Pancreas (tissue), 10 donors: ENCODE data around the gene CD58. TPM values are rescaled to one million over a fixed set of nuclear protein-coding genes. Genes with fewer than 3 reads are reported as not detected.
"Not testable (repeated sequence)": the region's sequence is repeated elsewhere in the genome, so short reads cannot be mapped to it uniquely, and the experiment has no call there.

Source experiments
- ATAC-seq, 4 donors: fragments of 200-7000 bp; cut with Tn5 transposase; one replicate each; pipeline versions ENCODE4 v1.8.0 to v1.9.1; 2020; ENCODE audit warnings: mild to moderate bottlenecking in 4 of 4, moderate library complexity in 4 of 4
- DNase-seq, 6 donors: peaks; one replicate each; pipeline ENCODE4 v3.0.0-alpha.2; 2020
- FAIRE-seq: peaks from 2 replicates; lab custom pipeline; 2012; peaks lifted over from hg19 to GRCh38; lab: Jason Lieb, UNC
- H3K27ac ChIP-seq, 4 donors: fragments of 200-600 bp; sonication (generic); 1 replicate in 3 of 4; 2 replicates in 1 of 4; pipeline versions ENCODE4 v1.5.0 to v1.8.0; 2020
- H3K27me3 ChIP-seq, 4 donors: fragments of 200-600 bp; one replicate each; pipeline ENCODE4 v1.8.0; 2021
- H3K36me3 ChIP-seq, 3 donors: fragments of 200-600 bp; sonication (generic) in 1 of 3; one replicate each; pipeline versions ENCODE4 v1.5.0 to v1.8.0; 2020 to 2021
- H3K4me1 ChIP-seq, 3 donors: fragments of 200-600 bp; one replicate each; pipeline ENCODE4 v1.8.0; 2021
- H3K4me3 ChIP-seq, 4 donors: fragments of 200-600 bp; sonication (generic) in 2 of 4; one replicate each; pipeline versions ENCODE4 v1.5.0 to v1.8.0; 2020 to 2021
- H3K9me3 ChIP-seq, 4 donors: fragments of 200-600 bp; one replicate each; pipeline ENCODE4 v1.8.0; 2021
- WGBS, 2 donors: extraction: QIAGEN DNeasy Blood & Tissue Kit; methylation state at CpG; one replicate each; pipeline ENCODE4 v1.1.7; 2013; 5-methylcytosine and 5-hydroxymethylcytosine counted together
- intact Hi-C, 3 donors: fragments of 100-400 bp; cut with DNase I; formaldehyde crosslinking; loops; one replicate each; pipeline versions ENCODE4 v1.11.1 to v1.14.2; 2022
- polyA plus RNA-seq, 2 donors: library from polyadenylated mRNA; stranded (reverse); fragments of 200-250 nt; gene quantifications; one replicate each; pipeline ENCODE4 v1.2.3, GENCODE V29; 2013
- total RNA-seq, 6 donors: library from RNA; stranded (reverse); fragmentation: NEBNext Ultra II Directional in 4 of 6; extraction: Animal tissue kit (Norgen Biotek cat#: 25700) in 4 of 6; gene quantifications; one replicate each; pipeline versions ENCODE4 v1.2.1 to v1.2.4, GENCODE V29; 2021 to 2023
- TF ChIP-seq, protein P1 (sequence below), 4 donors: fragments of 200-600 bp; sonication (generic) in 3 of 4; IDR thresholded peaks; one replicate each; pipeline versions ENCODE4 v1.5.0 to v1.8.0; 2021; ENCODE audit warnings: antibody characterized with exemption in 4 of 4
- donor health status: healthy with polysubstance abuse.
- donor health status: DM: no; HTN: no; CAD: no; lungs with moderate emphysema.
- donor health status: DM: no; HTN: no; CAD: no.
- donor health status: control.
- donor health status: control.
- donor health status: Bipolar disorder and iron deficiency.
- donor health status: DM: yes; HTN: yes; CAD: no.
- donor health status: DM: no; HTN: no; CAD: no.
- donor health status: DM: no; HTN: no; CAD: no.
- donor health status: DM: yes; HTN: yes; CAD: no.

Gene CD58
- total and polyA plus RNA-seq, 8 donors, result 1.7 to 9.1 (median 4.0) TPM

GRCh38 chr1:116595946-116596741 is 25.3 kb upstream of the CD58 start:
- WGBS, 2 donors, result 15 to 16% methylated on average over 8 of the region's 8 CpGs
- H3K27ac ChIP-seq, H3K4me1 ChIP-seq, H3K9me3 ChIP-seq, H3K36me3 ChIP-seq, FAIRE-seq, H3K4me3 ChIP-seq, H3K27me3 ChIP-seq, intact Hi-C loops: not testable (repeated sequence)
- peak in 2 of 6 donors; percentile 31 to 34 for DNase-seq
- ATAC-seq, result peak; percentile 78 to 93 (median 86)
- TF ChIP-seq, protein P1, sequence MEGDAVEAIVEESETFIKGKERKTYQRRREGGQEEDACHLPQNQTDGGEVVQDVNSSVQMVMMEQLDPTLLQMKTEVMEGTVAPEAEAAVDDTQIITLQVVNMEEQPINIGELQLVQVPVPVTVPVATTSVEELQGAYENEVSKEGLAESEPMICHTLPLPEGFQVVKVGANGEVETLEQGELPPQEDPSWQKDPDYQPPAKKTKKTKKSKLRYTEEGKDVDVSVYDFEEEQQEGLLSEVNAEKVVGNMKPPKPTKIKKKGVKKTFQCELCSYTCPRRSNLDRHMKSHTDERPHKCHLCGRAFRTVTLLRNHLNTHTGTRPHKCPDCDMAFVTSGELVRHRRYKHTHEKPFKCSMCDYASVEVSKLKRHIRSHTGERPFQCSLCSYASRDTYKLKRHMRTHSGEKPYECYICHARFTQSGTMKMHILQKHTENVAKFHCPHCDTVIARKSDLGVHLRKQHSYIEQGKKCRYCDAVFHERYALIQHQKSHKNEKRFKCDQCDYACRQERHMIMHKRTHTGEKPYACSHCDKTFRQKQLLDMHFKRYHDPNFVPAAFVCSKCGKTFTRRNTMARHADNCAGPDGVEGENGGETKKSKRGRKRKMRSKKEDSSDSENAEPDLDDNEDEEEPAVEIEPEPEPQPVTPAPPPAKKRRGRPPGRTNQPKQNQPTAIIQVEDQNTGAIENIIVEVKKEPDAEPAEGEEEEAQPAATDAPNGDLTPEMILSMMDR (IDR thresholded peaks at IDR 0.05), result peak in 3 of 4 donors; percentile 7 to 43 (median 30)

DNA sequence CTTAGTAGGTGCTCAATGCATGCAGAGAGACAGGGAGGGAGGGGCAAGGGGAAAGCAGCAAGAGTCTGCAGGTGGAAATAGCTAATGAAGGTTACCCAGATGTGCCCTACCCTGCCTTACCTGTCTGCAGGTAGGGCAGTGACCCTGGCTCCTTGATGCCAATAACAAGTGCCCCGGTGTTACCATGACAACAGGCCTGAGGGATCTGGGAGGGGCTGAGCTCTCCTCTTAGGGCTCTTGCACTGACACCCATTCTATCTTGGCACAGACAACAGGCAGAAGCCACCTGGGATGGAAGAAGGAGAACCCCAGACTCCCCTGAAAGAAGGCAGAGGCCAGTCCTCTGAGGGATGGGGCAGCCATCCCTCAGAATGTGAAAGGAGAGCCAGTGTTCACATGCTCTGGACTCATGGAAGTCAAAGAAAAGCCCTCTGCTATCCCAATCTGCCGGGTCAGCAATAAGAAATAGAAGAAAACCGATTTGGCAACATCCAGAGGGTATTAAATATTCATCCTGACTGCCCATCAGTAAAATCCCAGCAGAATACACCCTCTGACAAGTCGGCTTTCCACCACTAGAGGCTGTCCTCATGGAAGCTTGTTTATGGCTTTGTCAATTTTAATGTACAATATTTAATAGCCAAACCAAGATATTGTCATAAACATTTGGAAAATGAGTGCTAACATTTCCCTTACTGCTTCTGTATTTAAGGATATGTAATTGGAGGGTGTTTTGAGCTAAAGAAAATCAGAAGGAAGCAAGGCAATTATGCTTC is 24.4 kb upstream of the CD58 start:
- DNase-seq, intact Hi-C loops, H3K36me3 ChIP-seq, H3K4me1 ChIP-seq, H3K27ac ChIP-seq, FAIRE-seq, H3K27me3 ChIP-seq, H3K4me3 ChIP-seq, H3K9me3 ChIP-seq: not testable (repeated sequence)
- 51 to 56% methylated on average over 4 of the region's 4 CpGs for WGBS, 2 donors
- peak in 3 of 4 donors; percentile 51 to 54 (median 51) for ATAC-seq

- intact Hi-C loops, H3K27me3 ChIP-seq, H3K4me3 ChIP-seq, H3K36me3 ChIP-seq, H3K4me1 ChIP-seq, H3K27ac ChIP-seq, ATAC-seq, DNase-seq, H3K9me3 ChIP-seq, FAIRE-seq: not testable (repeated sequence)
- WGBS, 2 donors, result 78 to 89% methylated on average over 3 of the region's 3 CpGs
These were observed 23.2 kb upstream of the CD58 start for GRCh38 chr1:116593977-116594376.

GRCh38 chr1:116593401-116593800 is 22.6 kb upstream of the CD58 start:
- WGBS, 2 donors, result 81 to 98% methylated on average over 3 to 5 of the region's 5 CpGs
- H3K36me3 ChIP-seq, FAIRE-seq, DNase-seq, H3K4me1 ChIP-seq, H3K9me3 ChIP-seq, ATAC-seq, H3K27me3 ChIP-seq, H3K4me3 ChIP-seq, intact Hi-C loops, H3K27ac ChIP-seq: not testable (repeated sequence)

DNA sequence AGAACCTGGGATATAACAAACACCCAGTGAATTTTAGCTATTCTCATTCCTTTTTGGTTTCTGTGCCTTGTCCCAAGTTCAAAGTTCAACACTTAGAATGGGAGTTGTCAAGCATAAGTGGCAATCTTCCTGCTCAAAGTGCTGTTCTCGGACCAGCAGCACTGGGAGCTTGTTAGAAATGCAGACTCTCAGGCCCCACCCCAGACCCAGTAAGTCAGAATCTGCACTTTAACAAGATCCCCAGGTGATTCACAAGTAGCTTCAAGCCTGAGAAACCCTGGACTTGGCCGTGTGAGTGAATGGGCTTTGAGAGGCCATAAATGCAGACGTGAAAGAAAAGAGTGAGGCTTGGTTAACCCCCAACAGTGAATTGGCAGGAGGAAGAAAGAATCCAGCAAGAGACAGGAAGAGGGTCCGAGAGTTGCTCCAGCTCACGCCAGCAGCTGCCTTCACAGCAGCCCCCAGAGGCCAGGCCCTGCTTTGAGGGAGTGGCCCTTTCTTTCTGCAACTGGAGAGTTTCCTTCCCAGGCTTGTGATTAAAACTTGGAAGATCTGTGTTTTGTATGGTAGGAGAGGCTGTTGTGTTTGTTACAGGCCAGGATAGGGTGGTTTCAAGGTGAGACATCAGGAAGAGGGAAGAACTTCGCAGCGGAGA is 21.3 kb upstream of the CD58 start:
- H3K4me3 ChIP-seq, H3K4me1 ChIP-seq, H3K27me3 ChIP-seq, FAIRE-seq, intact Hi-C loops, ATAC-seq, H3K36me3 ChIP-seq, DNase-seq, H3K9me3 ChIP-seq, H3K27ac ChIP-seq: not testable (repeated sequence)
- WGBS, 2 donors, result 87 to 96% methylated on average over 7 of the region's 7 CpGs

DNA sequence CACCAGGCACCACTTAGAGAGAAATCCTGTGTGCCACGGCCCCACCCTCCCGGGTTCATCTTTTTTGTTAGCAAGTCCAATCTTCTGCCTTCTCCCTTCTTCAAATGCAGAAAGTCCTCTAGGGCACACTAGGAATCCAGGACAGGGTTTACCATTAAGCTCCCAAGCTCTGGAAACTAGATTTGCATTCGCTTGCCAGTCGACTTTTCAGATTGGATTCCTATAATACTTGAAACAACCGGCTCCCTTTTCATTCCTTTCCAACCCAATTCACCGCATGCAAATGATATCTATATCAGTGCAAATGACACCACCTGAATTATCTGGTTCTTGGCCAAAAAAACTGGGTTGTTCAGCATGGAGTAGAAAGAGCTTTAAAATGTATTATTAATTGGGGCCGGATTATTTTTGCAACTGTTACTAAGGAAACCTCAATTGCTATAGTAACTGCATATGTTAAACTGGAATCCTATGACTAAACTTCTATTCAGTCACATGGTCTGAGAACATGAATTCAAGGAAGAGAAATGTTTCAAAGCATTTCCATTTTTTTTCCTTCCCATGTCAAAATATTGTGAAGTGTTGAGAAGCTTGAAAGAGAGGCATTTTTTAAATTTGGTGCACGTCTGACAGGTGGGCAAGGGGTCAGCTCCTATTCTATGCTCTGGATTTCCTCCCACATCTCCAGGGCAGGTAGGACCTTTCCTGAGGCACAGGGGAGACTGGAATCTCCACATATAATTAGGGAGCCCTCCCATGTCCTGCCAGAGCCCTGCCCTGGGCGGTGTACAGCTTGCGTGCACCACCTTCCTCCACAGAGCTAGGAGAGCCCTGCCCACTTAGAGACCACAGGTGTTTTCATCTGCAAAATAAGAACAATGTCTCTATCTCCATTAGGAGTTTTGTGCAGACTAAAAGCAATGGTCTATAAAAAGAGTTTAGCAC is 20.5 kb upstream of the CD58 start:
- ATAC-seq, FAIRE-seq: not testable (repeated sequence)

GRCh38 chr1:116590359-116591005 is 19.7 kb upstream of the CD58 start:
- intact Hi-C loops, result not testable (repeated sequence)

More for the DNA sequence above, 20.5 kb upstream of the CD58 start:
- DNase-seq, H3K27ac ChIP-seq, H3K36me3 ChIP-seq, H3K4me1 ChIP-seq, H3K4me3 ChIP-seq, intact Hi-C loops, H3K9me3 ChIP-seq, H3K27me3 ChIP-seq: not testable (repeated sequence)
- 87 to 90% methylated on average over 4 to 5 of the region's 10 CpGs for WGBS, 2 donors

GRCh38 chr1:116589101-116589735 is 18.4 kb upstream of the CD58 start:
- peak; percentile 38 to 79 (median 56) for ATAC-seq
- H3K4me3 ChIP-seq, H3K27ac ChIP-seq, H3K9me3 ChIP-seq, intact Hi-C loops, H3K36me3 ChIP-seq, FAIRE-seq, H3K4me1 ChIP-seq, DNase-seq: not testable (repeated sequence)
- 54 to 59% methylated on average over 9 of the region's 9 CpGs for WGBS, 2 donors
- peaks cover under 1 to 15% (median 3%) of the 10 kb centered on the region in 4 donors for H3K27me3 ChIP-seq

More at GRCh38 chr1:116590359-116591005, 19.7 kb upstream of the CD58 start:
- H3K9me3 ChIP-seq, H3K4me3 ChIP-seq, ATAC-seq, H3K36me3 ChIP-seq, DNase-seq, FAIRE-seq, H3K4me1 ChIP-seq, H3K27ac ChIP-seq: not testable (repeated sequence)
- peaks cover 0 to 15% (median 0%) of the 10 kb centered on the region in 4 donors for H3K27me3 ChIP-seq
- WGBS, 2 donors, result 88 to 97% methylated on average over 6 of the region's 6 CpGs
